Activated T-helper 1 cell treated with anti-CD3 and anti-CD28 coated beads, Interleukin-2, amount 50 U/mL, for 16 hours (primary cell): ENCODE results near the gene SATB2.

ENCODE experiments used
- DNase-seq, 2 donors: peaks; one replicate each; pipeline ENCODE4 v3.0.0-alpha.2; 2020; ENCODE audit warnings: low read depth in 1 of 2, low spot score in 1 of 2

Gene SATB2

GRCh38 chr2:199329466-199329865 lies 128.3 kb downstream of the SATB2 start:
- no peak for DNase-seq

GRCh38 chr2:199329031-199329430 lies 128.7 kb downstream of the SATB2 start:
- no peak for DNase-seq

GRCh38 chr2:199325881-199326280 lies 131.9 kb downstream of the SATB2 start:
- no peak for DNase-seq

- DNase-seq: no peak
Observed at GRCh38 chr2:199322151-199322550, 135.6 kb downstream of the SATB2 start.

- DNase-seq: no peak
Observed at GRCh38 chr2:199317646-199318045, 140.1 kb downstream of the SATB2 start.

- no peak for DNase-seq
Observed at GRCh38 chr2:199316851-199317250, 140.9 kb downstream of the SATB2 start.

GRCh38 chr2:199315299-199316179 lies 142.2 kb downstream of the SATB2 start:
- no peak for DNase-seq

GRCh38 chr2:199312931-199313330 lies 144.8 kb downstream of the SATB2 start:
- DNase-seq: no peak

GRCh38 chr2:199310771-199311585 lies 146.8 kb downstream of the SATB2 start:
- no peak for DNase-seq

- DNase-seq: no peak
Observed at GRCh38 chr2:199309973-199310372, 147.8 kb downstream of the SATB2 start.

GRCh38 chr2:199309411-199309810 lies 148.3 kb downstream of the SATB2 start:
- no peak for DNase-seq

- DNase-seq: no peak
Observed at GRCh38 chr2:199308567-199308966, 149.2 kb downstream of the SATB2 start.

GRCh38 chr2:199307461-199307860 lies 150.3 kb downstream of the SATB2 start:
- no peak for DNase-seq

GRCh38 chr2:199306116-199306515 lies 151.6 kb downstream of the SATB2 start:
- no peak for DNase-seq

GRCh38 chr2:199303728-199304177 lies 154.0 kb downstream of the SATB2 start:
- DNase-seq: no peak

GRCh38 chr2:199302851-199303250 lies 154.9 kb downstream of the SATB2 start:
- DNase-seq: no peak

- no peak for DNase-seq
Observed at GRCh38 chr2:199288424-199288823, 169.3 kb downstream of the SATB2 start.

GRCh38 chr2:199282309-199282708 lies 175.4 kb downstream of the SATB2 start:
- DNase-seq: no peak

- no peak for DNase-seq
Observed at GRCh38 chr2:199279146-199279545, 178.6 kb downstream of the SATB2 start.

GRCh38 chr2:199278099-199278498 lies 179.6 kb downstream of the SATB2 start:
- no peak for DNase-seq

GRCh38 chr2:199273042-199273511 lies 184.7 kb downstream of the SATB2 start:
- DNase-seq: no peak

GRCh38 chr2:199261936-199262335 lies 195.8 kb downstream of the SATB2 start:
- DNase-seq: no peak
